SK-N-SH treated with all-trans-retinoic acid at 6 μM for 48 hours (cell line): ENCODE results near the gene VRTN.

Experiments
- ATAC-seq: fragments of 200-7000 bp; cut with Tn5 transposase; 3 replicates; pipeline ENCODE4 v1.9.1; 2020; ENCODE audit warnings: mild to moderate bottlenecking, moderate library complexity
- ARNTL ChIP-seq: fragments of 450-650 bp; formaldehyde crosslinking; IDR thresholded peaks from 2 replicates; pipeline ENCODE4 v1.5.0; 2020; ENCODE audit warnings: low read depth, mild to moderate bottlenecking, moderate library complexity, borderline replicate concordance
- BACH2 ChIP-seq: fragments of 250-450 bp; sonication (Bioruptor Pico); IDR thresholded peaks from 2 replicates; pipeline ENCODE4 v1.9.0; 2021; ENCODE audit warnings: mild to moderate bottlenecking, borderline replicate concordance
- CREB5 ChIP-seq: fragments of 250-450 bp; sonication (Bioruptor Pico); IDR thresholded peaks from 2 replicates; pipeline ENCODE4 v1.5.1; 2020; ENCODE audit warnings: low read depth, mild to moderate bottlenecking, moderate library complexity
- CSDC2 ChIP-seq: fragments of 250-450 bp; sonication (Bioruptor Pico); IDR thresholded peaks from 2 replicates; pipeline ENCODE4 v1.5.0; 2020; ENCODE audit warnings: mild to moderate bottlenecking, moderate library complexity
- CSRNP3 ChIP-seq: fragments of 250-450 bp; sonication (Bioruptor Pico); IDR thresholded peaks from 2 replicates; pipeline ENCODE4 v1.5.1; 2021; ENCODE audit warnings: mild to moderate bottlenecking, moderate library complexity
- ESRRG ChIP-seq: fragments of 250-450 bp; sonication (Bioruptor Pico); IDR thresholded peaks from 2 replicates; pipeline ENCODE4 v1.6.1; 2021; ENCODE audit warnings: mild to moderate bottlenecking
- GLIS3 ChIP-seq: fragments of 250-450 bp; sonication (Bioruptor Pico); IDR thresholded peaks from 2 replicates; pipeline ENCODE4 v1.5.0; 2020; ENCODE audit warnings: mild to moderate bottlenecking, moderate library complexity
- ISL1 ChIP-seq: fragments of 250-450 bp; sonication (Bioruptor Pico); IDR thresholded peaks from 2 replicates; pipeline ENCODE4 v2.1.2; 2022; ENCODE audit warnings: mild to moderate bottlenecking, moderate library complexity
- OSR1 ChIP-seq: fragments of 250-450 bp; sonication (Bioruptor Pico); IDR thresholded peaks from 2 replicates; pipeline ENCODE4 v1.8.0; 2022; ENCODE audit warnings: moderate library complexity, mild to moderate bottlenecking, inconsistent platforms
- PATZ1 ChIP-seq: fragments of 250-450 bp; sonication (Bioruptor Pico); IDR thresholded peaks from 2 replicates; pipeline ENCODE4 v1.8.0; 2020; ENCODE audit warnings: mild to moderate bottlenecking, moderate library complexity, borderline replicate concordance
- POU6F1 ChIP-seq: fragments of 250-450 bp; sonication (Bioruptor Pico); IDR thresholded peaks from 2 replicates; pipeline ENCODE4 v1.8.0; 2021; ENCODE audit warnings: low read depth, mild to moderate bottlenecking, moderate library complexity, borderline replicate concordance
- PPARA ChIP-seq: fragments of 250-450 bp; sonication (Bioruptor Pico); IDR thresholded peaks from 2 replicates; pipeline ENCODE4 v1.5.0; 2020; ENCODE audit warnings: mild to moderate bottlenecking, borderline replicate concordance
- RARB ChIP-seq: fragments of 250-450 bp; sonication (Bioruptor Pico); IDR thresholded peaks from 2 replicates; pipeline ENCODE4 v1.8.0; 2021; ENCODE audit warnings: mild to moderate bottlenecking, moderate library complexity
- TCF4 ChIP-seq: fragments of 250-450 bp; sonication (Bioruptor Pico); IDR thresholded peaks from 2 replicates; pipeline ENCODE4 v1.8.0; 2021; ENCODE audit warnings: mild to moderate bottlenecking, moderate library complexity, borderline replicate concordance
- ZC3H10 ChIP-seq: fragments of 250-450 bp; sonication (Bioruptor Pico); IDR thresholded peaks from 2 replicates; pipeline ENCODE4 v1.5.1; 2021; ENCODE audit warnings: mild to moderate bottlenecking, moderate library complexity
- ZFP3 ChIP-seq: fragments of 250-450 bp; sonication (Bioruptor Pico); IDR thresholded peaks from 2 replicates; pipeline ENCODE4 v1.5.0; 2020; ENCODE audit warnings: mild to moderate bottlenecking, moderate library complexity
- ZFP30 ChIP-seq: fragments of 450-650 bp; formaldehyde crosslinking; IDR thresholded peaks from 2 replicates; pipeline ENCODE4 v1.5.0; 2022; ENCODE audit warnings: mild to moderate bottlenecking, moderate library complexity
- ZNF565 ChIP-seq: fragments of 450-650 bp; formaldehyde crosslinking; conservative IDR thresholded peaks from 2 replicates; pipeline ENCODE4 v1.5.0; 2020; ENCODE audit warnings: low read depth, mild to moderate bottlenecking, moderate library complexity

Gene VRTN

GRCh38 chr14:74333909-74334308 lies 14.4 kb upstream of the VRTN start:
- ATAC-seq = peak; percentile 34; the same call in 2 of the 3 replicates
- TF ChIP-seq OSR1 (no peak), POU6F1 (CRISPR knock-in tag) (no peak), CSDC2 (CRISPR knock-in tag) (no peak), ARNTL (CRISPR knock-in tag) (no peak), ISL1 (CRISPR knock-in tag) (no peak), CREB5 (CRISPR knock-in tag) (no peak), BACH2 (CRISPR knock-in tag) (no peak), ZFP3 (CRISPR knock-in tag) (no peak), GLIS3 (no peak), ESRRG (CRISPR knock-in tag) (no peak), ZFP30 (CRISPR knock-in tag) (no peak), ZNF565 (CRISPR knock-in tag) (no peak)

GRCh38 chr14:74346341-74346740 lies 1.9 kb upstream of the VRTN start:
- no peak for TF ChIP-seq ARNTL (CRISPR knock-in tag)
- TF ChIP-seq CREB5 (CRISPR knock-in tag) = no peak
- TF ChIP-seq PPARA (CRISPR knock-in tag) = no peak
- no peak for TF ChIP-seq ZC3H10 (CRISPR knock-in tag)
- TF ChIP-seq ZFP30 (CRISPR knock-in tag) = no peak
- TF ChIP-seq CSRNP3 (CRISPR knock-in tag) = no peak
- no peak for TF ChIP-seq ZFP3 (CRISPR knock-in tag)
- no peak for TF ChIP-seq RARB
- TF ChIP-seq ESRRG (CRISPR knock-in tag) = no peak
- no peak for TF ChIP-seq OSR1
- no peak for TF ChIP-seq CSDC2 (CRISPR knock-in tag)
- no peak for TF ChIP-seq TCF4 (CRISPR knock-in tag)
- 0 out of 3 replicates have a peak, but pooled peaks have one; percentile 21 for ATAC-seq

GRCh38 chr14:74347097-74347794 lies 1.0 kb upstream of the VRTN start:
- no peak for ATAC-seq
- TF ChIP-seq ZFP30 (CRISPR knock-in tag) (no peak), ZC3H10 (CRISPR knock-in tag) (no peak), PPARA (CRISPR knock-in tag) (no peak), OSR1 (no peak), TCF4 (CRISPR knock-in tag) (no peak)

- no peak for ATAC-seq
- no peak for TF ChIP-seq PPARA (CRISPR knock-in tag)
- no peak for TF ChIP-seq ZC3H10 (CRISPR knock-in tag)
- TF ChIP-seq CREB5 (CRISPR knock-in tag) = no peak
- no peak for TF ChIP-seq ZFP3 (CRISPR knock-in tag)
- TF ChIP-seq PATZ1 = no peak
- TF ChIP-seq ZFP30 (CRISPR knock-in tag) = no peak
These were observed 523 bp upstream of the VRTN start for GRCh38 chr14:74347795-74348100.
